Loucy (cell line): Measurements from ENCODE around the gene MTMR4.

Source experiments
- CTCF ChIP-seq: fragments of 200-600 bp; sonication (generic); conservative IDR thresholded peaks from 2 replicates; pipeline ENCODE4 v1.5.1; 2014; ENCODE audit warnings: mild to moderate bottlenecking, antibody characterized with exemption, low read length
- EZH2phosphoT487 ChIP-seq: fragments of 200-600 bp; IDR thresholded peaks from 2 replicates; pipeline ENCODE4 v1.6.1; 2018; ENCODE audit warnings: antibody characterized with exemption, mild to moderate bottlenecking, moderate library complexity, borderline replicate concordance

- TF ChIP-seq CTCF, result no peak
- no peak for TF ChIP-seq EZH2phosphoT487
These were observed 34.3 kb downstream of the MTMR4 start for GRCh38 chr17:58480090-58480489.
